ENCODE data around the gene MLX. TPM values are rescaled to one million over a fixed set of nuclear protein-coding genes. Genes with fewer than 3 reads are reported as not detected.

Gene MLX
- total and polyA plus RNA-seq, 10 of the 15 experiments (the other 5 are each of a cell fraction or from before 2014, with no cell fraction given), result 34.4 to 65.0 (median 44.4) TPM

- no peak for TF ChIP-seq REST (IDR thresholded peaks at IDR 0.05; ENCODE audit: low read depth, low read length)
- no peak for TF ChIP-seq ZNF687 (IDR thresholded peaks at IDR 0.05)
- TF ChIP-seq IKZF1 (conservative IDR thresholded peaks at IDR 0.05), result peak; percentile 48; the same call in 1 of the 2 replicates
- TF ChIP-seq PKNOX1 (IDR thresholded peaks at IDR 0.05), result no peak
- TF ChIP-seq NFXL1 (IDR thresholded peaks at IDR 0.05; ENCODE audit: borderline replicate concordance), result no peak
- TF ChIP-seq TBL1XR1 (IDR thresholded peaks at IDR 0.05; ENCODE audit: low read depth, low read length), result no peak
- no peak for TF ChIP-seq CUX1 (IDR thresholded peaks at IDR 0.05; ENCODE audit: insufficient replicate concordance, low read depth, low read length)
- no peak for TF ChIP-seq SMC3 (IDR thresholded peaks at IDR 0.05; ENCODE audit: borderline replicate concordance, low read length)
- TF ChIP-seq POLR2A (IDR thresholded peaks at IDR 0.05; ENCODE audit: low read depth, low read length), result peak; percentile 39; the same call in 1 of the 2 replicates
- no peak for TF ChIP-seq ESRRA (IDR thresholded peaks at IDR 0.05; ENCODE audit: low read length)
Measured at GRCh38 chr17:42586514-42587230, 19.8 kb downstream of the MLX start (continued).
